Right lobe of liver (tissue), 6 donors: ENCODE results near the gene SERTAD3. TPM values are rescaled to one million over a fixed set of nuclear protein-coding genes. Genes with fewer than 3 reads are reported as not detected.
"Not testable (repeated sequence)": the region's sequence is repeated elsewhere in the genome, so short reads cannot be mapped to it uniquely, and the experiment has no call there.

Source experiments
- ATAC-seq, 4 donors: fragments of 200-7000 bp; cut with Tn5 transposase; one replicate each; pipeline ENCODE4 v1.9.1; 2020; ENCODE audit warnings: mild to moderate bottlenecking in 4 of 4, moderate library complexity in 4 of 4
- DNase-seq, 3 donors: peaks; one replicate each; pipeline ENCODE4 v3.0.0-alpha.2; 2020
- H3K27ac ChIP-seq, 3 donors: fragments of 200-600 bp; one replicate each; pipeline ENCODE4 v1.8.0; 2022
- H3K27me3 ChIP-seq, 2 donors: fragments of 200-600 bp; one replicate each; pipeline ENCODE4 v1.8.0; 2022
- H3K36me3 ChIP-seq, 4 donors: fragments of 200-600 bp; sonication (generic) in 1 of 4; one replicate each; pipeline versions ENCODE4 v1.5.1 to v1.8.0; 2017 to 2022; ENCODE audit warnings: control low read depth in 1 of 4
- H3K4me1 ChIP-seq, 4 donors: fragments of 200-600 bp; sonication (generic) in 1 of 4; one replicate each; pipeline versions ENCODE4 v1.5.1 to v1.8.0; 2017 to 2022; ENCODE audit warnings: control low read depth in 1 of 4
- H3K4me3 ChIP-seq, 3 donors: fragments of 200-600 bp; one replicate each; pipeline ENCODE4 v1.8.0; 2022
- H3K9me3 ChIP-seq, 4 donors: fragments of 200-600 bp; sonication (generic) in 1 of 4; one replicate each; pipeline versions ENCODE4 v1.5.1 to v1.8.0; 2017 to 2022; ENCODE audit warnings: control low read depth in 1 of 4
- CTCF ChIP-seq, 4 donors: fragments of 200-600 bp in 3 of 4; fragments of 450-650 bp in 1 of 4; IDR thresholded peaks; one replicate each; pipeline versions ENCODE4 v1.5.1 to v1.8.0; 2016 to 2022; ENCODE audit warnings: antibody characterized with exemption in 4 of 4, mild to moderate bottlenecking in 2 of 4
- POLR2A ChIP-seq: fragments of 450-650 bp; IDR thresholded peaks from one replicate; pipeline ENCODE4 v1.6.1; 2017; ENCODE audit warnings: antibody characterized with exemption, mild to moderate bottlenecking
- WGBS: methylation state at CpG from one replicate; pipeline ENCODE4 v1.1.6; 2018; ENCODE audit warnings: low coverage, low lambda C conversion rate; ENCODE audit not compliant: insufficient coverage; ENCODE audit errors: missing lambda C conversion rate; 5-methylcytosine and 5-hydroxymethylcytosine counted together
- intact Hi-C, 2 donors: fragments of 100-400 bp; cut with DNase I; formaldehyde crosslinking; loops; one replicate each; pipeline versions ENCODE4 v1.11.2 to v1.14.1; 2022
- total RNA-seq, 6 experiments: library from RNA; depleted of rRNA in 2 of 6; stranded (reverse); fragments of >200 nt in 2 of 6; fragmentation: NEBNext Ultra II Directional in 3 of 6; extraction: Animal tissue kit (Norgen Biotek cat#: 25700) in 3 of 6; gene quantifications; one replicate each; pipeline versions ENCODE4 v1.1.0 to v1.2.4, GENCODE V29; 2016 to 2023
- donor health status: DM: no; HTN: yes; CAD: no.
- donor health status: DM: no; HTN: no; CAD: no.
- donor health status: DM: no; HTN: no; CAD: no.
- donor health status: DM: no; HTN: yes; CAD: no.
- donor health status: DM: no; HTN: yes; CAD: no.

The SERTAD3 gene
- total RNA-seq, 6 experiments from 2014 or later = 5.2 to 10.1 (median 7.4) TPM

DNA sequence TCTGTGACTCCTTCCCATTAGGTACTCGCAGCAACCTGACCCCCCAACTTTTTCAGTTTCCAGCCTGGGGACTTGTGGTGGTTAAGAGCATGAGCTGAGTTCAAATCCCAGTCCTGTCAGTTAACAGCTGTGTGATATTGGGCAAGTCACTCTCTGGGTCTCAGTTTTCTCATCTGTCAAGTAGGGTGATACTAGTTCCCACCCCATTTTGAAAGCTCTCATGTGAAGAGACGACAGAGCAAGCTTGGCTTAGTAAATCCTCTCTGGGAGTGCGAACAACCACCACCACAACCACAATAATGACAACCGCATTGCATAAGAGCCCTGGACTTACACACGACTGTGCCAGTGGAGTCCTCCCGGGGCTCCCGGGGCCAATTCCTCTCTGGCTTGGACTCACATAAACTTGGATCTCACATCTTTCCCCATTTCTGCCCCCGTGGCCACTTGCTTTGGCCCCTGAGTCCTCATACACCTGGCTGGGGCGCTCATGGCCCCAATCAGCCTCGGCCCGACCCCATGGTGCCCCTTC, 21.0 kb upstream of the SERTAD3 start:
- H3K27me3 ChIP-seq = no peaks in the 10 kb centered on the region
- TF ChIP-seq POLR2A (no peak), CTCF (IDR thresholded peaks at IDR 0.05) (no peak)
- H3K9me3 ChIP-seq = no peaks in the 10 kb centered on the region
- peaks cover 0 to 50% (median 19%) of the 10 kb centered on the region in 4 donors for H3K4me1 ChIP-seq
- 4% methylated on average over 10 of the region's 11 CpGs for WGBS
- no peak for DNase-seq
- no peaks in the 10 kb centered on the region for H3K36me3 ChIP-seq
- intact Hi-C loops = no loop called here
- H3K4me3 ChIP-seq = peak overlapping the region; percentile 78 to 95 (median 93)
- H3K27ac ChIP-seq = peak overlapping the region; percentile 92 to 93 (median 93)
- peak; percentile 28 to 38 (median 34) for ATAC-seq

DNA sequence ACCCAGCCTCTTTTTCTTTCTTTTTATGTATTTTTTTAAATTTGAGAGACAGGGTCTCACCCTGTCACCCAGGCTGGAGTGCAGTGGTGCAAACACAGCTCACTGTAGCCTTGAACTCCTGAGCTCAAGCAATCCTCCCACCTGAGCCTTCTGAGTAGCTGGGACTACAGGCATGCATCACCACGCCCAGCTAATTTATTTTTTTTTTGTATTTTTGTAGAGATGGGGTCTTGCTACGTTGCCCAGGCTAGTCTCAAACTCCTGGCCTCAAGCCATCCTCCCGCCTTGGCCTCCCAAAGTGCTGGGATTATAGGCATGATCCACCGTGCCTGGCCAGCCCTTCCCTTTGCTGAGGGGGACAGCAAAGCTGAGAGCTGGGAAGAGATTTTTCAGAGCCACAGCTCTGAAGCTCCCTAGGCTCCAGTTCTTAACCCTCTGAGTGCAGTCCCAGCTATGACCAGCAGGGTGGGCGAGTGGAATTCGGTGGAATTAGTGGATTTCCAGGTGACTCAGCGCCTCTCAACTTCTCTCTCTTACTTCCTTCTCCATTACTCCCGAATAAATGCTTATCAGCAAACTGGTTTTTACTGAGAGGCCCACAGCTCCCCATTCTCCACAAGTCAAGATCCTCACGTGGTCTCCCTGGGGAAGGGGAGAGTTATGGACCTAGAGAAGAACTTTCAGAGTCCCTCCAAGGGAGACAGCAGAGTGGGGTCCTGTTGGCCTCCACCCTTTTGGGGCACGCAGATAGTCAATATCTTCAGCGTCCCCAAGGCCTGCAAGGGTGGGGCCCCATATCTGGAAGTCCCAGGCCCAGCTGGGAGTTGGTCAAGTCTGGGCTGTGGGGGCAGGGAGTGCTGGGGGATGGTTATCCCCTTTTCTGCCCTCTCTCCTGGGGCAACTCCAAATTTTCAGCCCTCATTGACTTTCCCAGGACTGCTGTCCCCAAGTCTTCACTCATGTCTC, 20.2 kb upstream of the SERTAD3 start:
- Histone ChIP-seq H3K27ac (peak overlapping the region; percentile 92 to 93 (median 93)), H3K36me3 (no peaks in the 10 kb centered on the region), H3K9me3 (no peaks in the 10 kb centered on the region), H3K4me3 (peak overlapping the region; percentile 78 to 95 (median 93)), H3K27me3 (no peaks in the 10 kb centered on the region), H3K4me1 (peaks cover 0 to 50% (median 19%) of the 10 kb centered on the region in 4 donors)
- ATAC-seq = peak; percentile 21 to 49 (median 36)
- intact Hi-C loops = no loop called here
- TF ChIP-seq POLR2A (no peak), CTCF (IDR thresholded peaks at IDR 0.05) (peak; percentile 79 to 93 (median 80))
- peak; percentile 79 to 84 (median 83) for DNase-seq
- WGBS = 8% methylated on average over 11 of the region's 11 CpGs

GRCh38 chr19:40463587-40464037, 19.5 kb upstream of the SERTAD3 start:
- H3K27me3 ChIP-seq, intact Hi-C loops, H3K36me3 ChIP-seq, H3K9me3 ChIP-seq: not testable (repeated sequence)
- peak in 1 of 4 donors; percentile 0 for ATAC-seq
- 11% methylated on average over 10 of the region's 12 CpGs for WGBS
- Histone ChIP-seq H3K27ac (peak overlapping the region; percentile 92 to 93 (median 93)), H3K4me1 (peaks cover 0 to 50% (median 19%) of the 10 kb centered on the region in 4 donors), H3K4me3 (peak overlapping the region; percentile 10 to 93 (median 78))
- DNase-seq = peak in 2 of 3 donors; percentile 48 to 54

DNA sequence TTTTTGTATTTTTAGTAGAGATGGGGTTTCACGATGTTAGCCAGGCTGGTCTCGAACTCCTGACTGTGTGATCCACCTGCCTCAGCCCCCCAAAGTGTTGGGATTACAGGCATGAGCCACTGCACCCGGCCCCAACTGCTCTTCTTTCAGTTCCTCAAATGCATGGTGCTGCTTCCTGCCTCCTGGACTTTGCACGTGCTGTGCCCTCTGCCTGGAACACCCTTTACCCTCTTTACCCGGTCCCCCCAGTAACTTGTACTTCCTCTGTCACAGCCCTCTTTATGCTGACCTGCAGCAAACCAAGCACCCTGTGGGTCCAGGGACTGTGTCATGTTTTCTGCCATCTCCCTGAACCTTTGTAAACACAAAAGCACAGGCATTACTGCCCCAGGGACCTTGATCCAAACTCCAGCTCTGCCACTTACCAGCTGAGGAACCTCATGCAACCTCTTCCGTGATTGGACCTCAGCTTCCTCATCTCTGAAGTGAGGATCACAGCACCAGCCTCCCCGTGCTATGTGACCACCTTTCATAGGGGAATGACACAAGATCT, 17.6 kb upstream of the SERTAD3 start:
- Histone ChIP-seq H3K4me3 (no peak overlapping the region), H3K27me3 (no peaks in the 10 kb centered on the region), H3K9me3 (no peaks in the 10 kb centered on the region), H3K4me1 (peaks cover 0 to 50% (median 19%) of the 10 kb centered on the region in 4 donors), H3K36me3 (peaks cover 0 to 9% (median 2%) of the 10 kb centered on the region in 4 donors), H3K27ac (peak overlapping the region in 2 of 3 donors; percentile 20 to 55)
- 15% methylated on average over 5 of the region's 7 CpGs for WGBS
- ATAC-seq (peak in 3 of 4 donors; percentile 0 to 42 (median 4)), DNase-seq (peak; percentile 43 to 71 (median 70))
- no peak for TF ChIP-seq CTCF (IDR thresholded peaks at IDR 0.05)
- TF ChIP-seq POLR2A = no peak
- intact Hi-C loops = no loop called here
